Karpas-422 (cell line): ENCODE results near the gene RPL23. TPM values are rescaled to one million over a fixed set of nuclear protein-coding genes. Genes with fewer than 3 reads are reported as not detected.

Experiments used
- DNase-seq: peaks from one replicate; pipeline ENCODE4 v3.0.0-alpha.2; 2015
- H2AFZ ChIP-seq: fragments of 200-600 bp; sonication (generic); 2 replicates; pipeline ENCODE4 v1.6.1; 2014; ENCODE audit warnings: antibody characterized with exemption, low read length, mixed read lengths
- H3K27ac ChIP-seq: fragments of 200-600 bp; sonication (generic); 2 replicates; pipeline ENCODE4 v1.5.1; 2014; ENCODE audit warnings: mild to moderate bottlenecking, low read length, moderate library complexity
- H3K27me3 ChIP-seq: fragments of 200-600 bp; sonication (generic); 2 replicates; pipeline ENCODE4 v1.6.1; 2014; ENCODE audit warnings: low read length, mixed read lengths
- H3K36me3 ChIP-seq: fragments of 200-600 bp; sonication (generic); 2 replicates; pipeline ENCODE4 v1.6.1; 2014; ENCODE audit warnings: low read length, mixed read lengths; ENCODE audit not compliant: insufficient read depth
- H3K4me1 ChIP-seq: fragments of 200-600 bp; sonication (generic); 2 replicates; pipeline ENCODE4 v1.6.1; 2014; ENCODE audit warnings: mild to moderate bottlenecking, low read length, mixed read lengths
- H3K4me2 ChIP-seq: fragments of 200-600 bp; sonication (generic); 2 replicates; pipeline ENCODE4 v1.6.1; 2014; ENCODE audit warnings: low read length, low read depth, mild to moderate bottlenecking; ENCODE audit not compliant: poor library complexity, severe bottlenecking
- H3K4me3 ChIP-seq: fragments of 200-600 bp; sonication (generic); 2 replicates; pipeline ENCODE4 v1.5.1; 2014; ENCODE audit warnings: mild to moderate bottlenecking, antibody characterized with exemption, low read length, mixed read lengths
- H3K79me2 ChIP-seq: fragments of 200-600 bp; sonication (generic); 2 replicates; pipeline ENCODE4 v1.6.1; 2014; ENCODE audit warnings: mild to moderate bottlenecking, low read length, mixed read lengths
- H3K9ac ChIP-seq: fragments of 200-600 bp; sonication (generic); 2 replicates; pipeline ENCODE4 v1.6.0; 2014; ENCODE audit warnings: low read length
- H3K9me2 ChIP-seq: fragments of 200-600 bp; sonication (generic), shearing (Covaris generic); replicated peaks from 2 replicates; pipeline ENCODE4 v1.6.0; 2014; ENCODE audit warnings: mild to moderate bottlenecking, low read length, moderate library complexity; ENCODE audit not compliant: insufficient read depth
- H3K9me3 ChIP-seq: fragments of 300-700, 200-600 bp; sonication (generic); 2 replicates; pipeline ENCODE4 v1.6.1; 2014; ENCODE audit warnings: low read length, mixed read lengths
- H4K20me1 ChIP-seq: fragments of 200-600 bp; sonication (generic); 2 replicates; pipeline ENCODE4 v1.6.1; 2014; ENCODE audit warnings: mild to moderate bottlenecking, antibody characterized with exemption, low read length, low read depth; ENCODE audit not compliant: insufficient read depth
- total RNA-seq: library from RNA; depleted of rRNA; stranded (reverse); fragments of >200 nt; shearing (Covaris generic); gene quantifications from 2 replicates; pipeline ENCODE4 v1.2.3, GENCODE V29; 2014; ENCODE audit warnings: low replicate concordance

RPL23 gene
- total RNA-seq, 1 experiment from 2014 or later: 2,394 TPM

DNA sequence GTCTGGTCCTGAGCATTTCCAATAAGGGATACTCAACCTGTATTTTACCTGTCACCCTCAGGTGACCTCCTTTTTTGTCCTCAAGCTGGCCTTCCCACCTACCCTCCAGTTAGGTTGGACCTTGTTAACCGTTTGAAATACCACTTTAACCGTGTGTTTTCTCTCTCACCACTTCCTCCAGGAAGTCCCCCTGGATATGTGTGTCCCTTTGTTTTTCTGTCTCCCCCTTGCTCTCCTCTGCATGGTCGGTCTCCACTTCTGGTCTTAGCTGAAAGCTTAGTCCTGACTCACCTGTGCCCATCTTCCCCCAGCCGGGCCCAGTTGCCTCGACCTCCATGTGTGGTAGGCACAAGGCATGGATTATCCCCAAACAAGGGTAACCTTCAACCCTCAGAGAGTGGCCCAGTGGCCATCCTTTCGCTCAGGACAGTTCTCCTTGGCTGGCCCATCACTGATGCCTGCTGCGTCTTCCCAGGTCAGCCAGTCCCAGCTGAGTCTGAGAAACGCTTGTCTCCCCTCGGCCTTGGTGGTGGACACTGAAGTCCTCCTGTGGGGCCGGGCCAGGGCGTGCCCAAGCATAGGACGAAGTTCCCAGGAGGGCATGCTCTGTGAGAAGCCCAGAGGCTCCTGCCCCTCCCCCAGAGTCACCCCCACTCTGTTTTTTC lies 36.4 kb upstream of the RPL23 start:
- Histone ChIP-seq H3K27ac (no peak overlapping the region), H2AFZ (no peak overlapping the region), H3K79me2 (peaks cover 42% of the 10 kb centered on the region), H4K20me1 (peaks cover 15% of the 10 kb centered on the region), H3K4me3 (no peak overlapping the region), H3K36me3 (peaks cover 14% of the 10 kb centered on the region; the same call in 1 of the 2 replicates), H3K9me2 (no peaks in the 10 kb centered on the region), H3K4me2 (no peak overlapping the region), H3K9me3 (no peaks in the 10 kb centered on the region), H3K9ac (no peak overlapping the region), H3K27me3 (no peaks in the 10 kb centered on the region), H3K4me1 (peaks cover 21% of the 10 kb centered on the region)
- no peak for DNase-seq

- Histone ChIP-seq H3K36me3 (peaks cover 14% of the 10 kb centered on the region; the same call in 1 of the 2 replicates), H3K9me2 (no peaks in the 10 kb centered on the region), H4K20me1 (peaks cover 15% of the 10 kb centered on the region), H3K4me2 (no peak overlapping the region), H3K9ac (no peak overlapping the region), H3K27ac (no peak overlapping the region), H3K4me1 (peaks cover 26% of the 10 kb centered on the region), H2AFZ (no peak overlapping the region), H3K79me2 (peaks cover 48% of the 10 kb centered on the region), H3K27me3 (no peaks in the 10 kb centered on the region), H3K4me3 (no peak overlapping the region), H3K9me3 (no peaks in the 10 kb centered on the region)
- DNase-seq: no peak
Measured at GRCh38 chr17:38888842-38889241, 35.3 kb upstream of the RPL23 start.

GRCh38 chr17:38886643-38887010 lies 33.1 kb upstream of the RPL23 start:
- Histone ChIP-seq H3K9ac (no peak overlapping the region), H3K4me1 (peaks cover 36% of the 10 kb centered on the region), H3K9me3 (no peaks in the 10 kb centered on the region), H3K27ac (no peak overlapping the region), H3K4me3 (no peak overlapping the region), H3K4me2 (no peak overlapping the region), H2AFZ (no peak overlapping the region), H3K36me3 (peaks cover 14% of the 10 kb centered on the region; the same call in 1 of the 2 replicates), H3K27me3 (no peaks in the 10 kb centered on the region), H4K20me1 (peaks cover 15% of the 10 kb centered on the region), H3K79me2 (peaks cover 69% of the 10 kb centered on the region), H3K9me2 (no peaks in the 10 kb centered on the region)
- no peak for DNase-seq

- Histone ChIP-seq H2AFZ (no peak overlapping the region), H3K9me3 (no peaks in the 10 kb centered on the region), H3K4me2 (no peak overlapping the region), H3K27me3 (no peaks in the 10 kb centered on the region), H4K20me1 (peaks cover 15% of the 10 kb centered on the region), H3K4me3 (no peak overlapping the region), H3K79me2 (peaks cover 75% of the 10 kb centered on the region), H3K9ac (no peak overlapping the region), H3K36me3 (peaks cover 13% of the 10 kb centered on the region; the same call in 1 of the 2 replicates), H3K27ac (no peak overlapping the region), H3K9me2 (no peaks in the 10 kb centered on the region), H3K4me1 (peaks cover 42% of the 10 kb centered on the region)
- no peak for DNase-seq
Measured at GRCh38 chr17:38885728-38886642, 32.5 kb upstream of the RPL23 start.

- Histone ChIP-seq H3K36me3 (peaks cover 18% of the 10 kb centered on the region; the same call in 1 of the 2 replicates), H3K4me3 (no peak overlapping the region), H3K27me3 (no peaks in the 10 kb centered on the region), H3K9me3 (no peaks in the 10 kb centered on the region), H3K27ac (no peak overlapping the region), H3K4me1 (peaks cover 48% of the 10 kb centered on the region), H3K9ac (no peak overlapping the region), H4K20me1 (peaks cover 15% of the 10 kb centered on the region), H3K4me2 (no peak overlapping the region), H3K79me2 (peaks cover 83% of the 10 kb centered on the region), H3K9me2 (no peaks in the 10 kb centered on the region), H2AFZ (no peak overlapping the region)
- DNase-seq: no peak
Measured at GRCh38 chr17:38885044-38885727, 31.7 kb upstream of the RPL23 start.

GRCh38 chr17:38883592-38884526 lies 30.3 kb upstream of the RPL23 start:
- Histone ChIP-seq H3K79me2 (peaks cover 91% of the 10 kb centered on the region), H3K4me1 (peaks cover 61% of the 10 kb centered on the region), H3K36me3 (peaks cover 17% of the 10 kb centered on the region; the same call in 1 of the 2 replicates), H3K4me3 (no peak overlapping the region), H3K9me3 (no peaks in the 10 kb centered on the region), H3K4me2 (no peak overlapping the region), H3K27ac (no peak overlapping the region), H3K9me2 (no peaks in the 10 kb centered on the region), H3K27me3 (no peaks in the 10 kb centered on the region), H3K9ac (no peak overlapping the region), H2AFZ (no peak overlapping the region), H4K20me1 (peaks cover 10% of the 10 kb centered on the region)
- DNase-seq: no peak

- Histone ChIP-seq H3K9ac (no peak overlapping the region), H3K79me2 (peaks cover 93% of the 10 kb centered on the region), H3K36me3 (peaks cover 24% of the 10 kb centered on the region; the same call in 1 of the 2 replicates), H3K27ac (no peak overlapping the region), H3K4me2 (no peak overlapping the region), H4K20me1 (peaks cover 6% of the 10 kb centered on the region), H3K9me2 (no peaks in the 10 kb centered on the region), H2AFZ (no peak overlapping the region), H3K4me1 (peaks cover 71% of the 10 kb centered on the region), H3K9me3 (no peaks in the 10 kb centered on the region), H3K4me3 (no peak overlapping the region), H3K27me3 (no peaks in the 10 kb centered on the region)
- DNase-seq: no peak
Measured at GRCh38 chr17:38882870-38883269, 29.3 kb upstream of the RPL23 start.
